GM08714 (cell line): ENCODE results near the gene EXOC7.
"Not testable (repeated sequence)": the region's sequence is repeated elsewhere in the genome, so short reads cannot be mapped to it uniquely, and the experiment has no call there.

Experiments
- H3K4me3 ChIP-seq: fragments of 200-500 bp; sonication (Bioruptor generic); 2 replicates; pipeline ENCODE4 v1.5.1; 2014; ENCODE audit warnings: mild to moderate bottlenecking, low read length, inconsistent platforms
- ZNF274 ChIP-seq: IDR thresholded peaks from 2 replicates; pipeline ENCODE4 v1.6.1; 2012; ENCODE audit warnings: mild to moderate bottlenecking, low read depth, low read length

EXOC7 gene

GRCh38 chr17:76071531-76072147 lies 31.9 kb downstream of the EXOC7 start:
- no peak for TF ChIP-seq ZNF274
- H3K4me3 ChIP-seq, result peak overlapping the region; percentile 93

- TF ChIP-seq ZNF274, result no peak
- H3K4me3 ChIP-seq, result no peak overlapping the region
Observed at GRCh38 chr17:76065775-76066174, 37.8 kb downstream of the EXOC7 start.

GRCh38 chr17:76063875-76064546 lies 39.6 kb downstream of the EXOC7 start:
- TF ChIP-seq ZNF274, result no peak

GRCh38 chr17:76058264-76058663 lies 45.3 kb downstream of the EXOC7 start:
- H3K4me3 ChIP-seq, result not testable (repeated sequence)

More at GRCh38 chr17:76063875-76064546, 39.6 kb downstream of the EXOC7 start:
- H3K4me3 ChIP-seq, result no peak overlapping the region

GRCh38 chr17:76056882-76057281 lies 46.7 kb downstream of the EXOC7 start:
- no peak for TF ChIP-seq ZNF274
- H3K4me3 ChIP-seq, result no peak overlapping the region

GRCh38 chr17:76054112-76054476 lies 49.5 kb downstream of the EXOC7 start:
- H3K4me3 ChIP-seq, result no peak overlapping the region
- TF ChIP-seq ZNF274, result no peak

- no peak overlapping the region for H3K4me3 ChIP-seq
- no peak for TF ChIP-seq ZNF274
Observed at GRCh38 chr17:76053246-76054111, 50.1 kb downstream of the EXOC7 start.

GRCh38 chr17:76051561-76051960 lies 52.0 kb downstream of the EXOC7 start:
- no peak for TF ChIP-seq ZNF274
- H3K4me3 ChIP-seq, result no peak overlapping the region

- H3K4me3 ChIP-seq, result no peak overlapping the region
- TF ChIP-seq ZNF274, result no peak
Observed at GRCh38 chr17:76050538-76051467, 52.8 kb downstream of the EXOC7 start.

GRCh38 chr17:76049836-76050537 lies 53.6 kb downstream of the EXOC7 start:
- TF ChIP-seq ZNF274, result no peak
- H3K4me3 ChIP-seq, result no peak overlapping the region

GRCh38 chr17:76049239-76049638 lies 54.3 kb downstream of the EXOC7 start:
- TF ChIP-seq ZNF274, result no peak

GRCh38 chr17:76048711-76049110 lies 54.9 kb downstream of the EXOC7 start:
- TF ChIP-seq ZNF274, result no peak
- H3K4me3 ChIP-seq, result no peak overlapping the region

More at GRCh38 chr17:76049239-76049638, 54.3 kb downstream of the EXOC7 start:
- H3K4me3 ChIP-seq, result no peak overlapping the region

- TF ChIP-seq ZNF274, result no peak
- no peak overlapping the region for H3K4me3 ChIP-seq
Observed at GRCh38 chr17:76048025-76048605, 55.5 kb downstream of the EXOC7 start.
